Caco-2 (cell line): ENCODE data around the gene SDE2. TPM values are rescaled to one million over a fixed set of nuclear protein-coding genes. Genes with fewer than 3 reads are reported as not detected.

Experiments used
- BruUV-seq: library from RNA; stranded (reverse); fragments of 400-500 nt; replicated peaks from 2 replicates; lab custom pipeline; 2021; lab: Mats Ljungman, UMichigan
- CTCF ChIA-PET: fragments of 300-600 bp; sonication (Branson Sonifier 250); formaldehyde crosslinking; loops from one replicate; lab custom pipeline; 2022; ENCODE audit warnings: antibody characterized with exemption; lab: Charles Lee
- POLR2A ChIA-PET: fragments of 300-600 bp; sonication (Branson Sonifier 250); formaldehyde crosslinking; loops from one replicate; lab custom pipeline; 2022; ENCODE audit warnings: antibody characterized with exemption; lab: Charles Lee
- DNase-seq, 2 experiments: peaks; one replicate each; pipeline versions ENCODE4 v3.0.0 to v3.0.0-alpha.2; 2020 to 2022
- H3K27me3 ChIP-seq: replicated peaks from 2 replicates; pipeline ENCODE4 v1.6.0; 2011; ENCODE audit warnings: low read length; ENCODE audit not compliant: control insufficient read depth, insufficient read depth
- H3K36me3 ChIP-seq: 2 replicates; pipeline ENCODE4 v1.5.1; 2011; ENCODE audit warnings: low read length; ENCODE audit not compliant: control insufficient read depth, insufficient read depth
- H3K4me1 ChIP-seq: fragments of 250-450 bp; sonication (Bioruptor Pico); 2 replicates; pipeline ENCODE4 v1.5.1; 2020; ENCODE audit warnings: mild to moderate bottlenecking
- H3K4me3 ChIP-seq: 2 replicates; pipeline ENCODE4 v1.5.1; 2011; ENCODE audit warnings: low read depth, mild to moderate bottlenecking, control low read depth, low read length
- H3K9me3 ChIP-seq: fragments of 250-450 bp; sonication (Bioruptor Pico); 2 replicates; pipeline ENCODE4 v1.5.1; 2020; ENCODE audit warnings: mild to moderate bottlenecking, moderate library complexity
- H3K27ac Mint-ChIP-seq: one replicate; pipeline ENCODE4 v1.8.0; 2022; ENCODE audit warnings: mixed read lengths; ENCODE audit not compliant: unreplicated experiment
- H3K27me3 Mint-ChIP-seq: one replicate; pipeline ENCODE4 v1.8.0; 2022; ENCODE audit warnings: mixed read lengths; ENCODE audit not compliant: insufficient read depth, unreplicated experiment
- H3K36me3 Mint-ChIP-seq: one replicate; pipeline ENCODE4 v1.8.0; 2022; ENCODE audit warnings: mild to moderate bottlenecking, mixed read lengths; ENCODE audit not compliant: insufficient read depth, unreplicated experiment
- H3K4me1 Mint-ChIP-seq: one replicate; pipeline ENCODE4 v1.8.0; 2022; ENCODE audit warnings: low read depth, mixed read lengths; ENCODE audit not compliant: unreplicated experiment
- H3K4me3 Mint-ChIP-seq: one replicate; pipeline ENCODE4 v1.8.0; 2022; ENCODE audit warnings: mild to moderate bottlenecking, moderate library complexity, mixed read lengths; ENCODE audit not compliant: unreplicated experiment
- H3K9me3 Mint-ChIP-seq: one replicate; pipeline ENCODE4 v1.8.0; 2022; ENCODE audit warnings: mixed read lengths; ENCODE audit not compliant: unreplicated experiment
- CTCF ChIP-seq, 2 experiments: fragments of 200-600 bp in 1 of 2; IDR thresholded peaks; 1 replicate in 1 of 2; 2 replicates in 1 of 2; pipeline versions ENCODE4 v1.5.1 to v1.8.0; 2011 to 2022; ENCODE audit warnings: antibody characterized with exemption in 1 of 2, control low read depth in 1 of 2, inconsistent platforms in 1 of 2, low read depth in 1 of 2, low read length in 1 of 2, mild to moderate bottlenecking in 1 of 2, moderate library complexity in 1 of 2; ENCODE audit not compliant: insufficient read depth in 1 of 2, severe bottlenecking in 1 of 2, unreplicated experiment in 1 of 2
- intact Hi-C: fragments of 100-400 bp; cut with micrococcal nuclease; formaldehyde crosslinking; loops from one replicate; pipeline ENCODE4 v1.10.0; 2022; ENCODE audit not compliant: unreplicated experiment
- total RNA-seq: library from RNA; stranded (reverse); gene quantifications from 2 replicates; pipeline ENCODE4 v1.2.3, GENCODE V29; 2022

SDE2 gene
- total RNA-seq, 1 experiment from 2014 or later, result 18.6 TPM

- no peak overlapping the region for H3K4me3 Mint-ChIP-seq
- Histone ChIP-seq H3K9me3 (no peaks in the 10 kb centered on the region), H3K4me3 (no peak overlapping the region), H3K36me3 (no peaks in the 10 kb centered on the region), H3K4me1 (no peaks in the 10 kb centered on the region), H3K27me3 (no peaks in the 10 kb centered on the region)
- H3K36me3 Mint-ChIP-seq, result no peaks in the 10 kb centered on the region
- TF ChIP-seq CTCF (IDR thresholded peaks at IDR 0.05; ENCODE audit: insufficient read depth in 1 of 2, low read depth in 1 of 2, low read length in 1 of 2, severe bottlenecking in 1 of 2, unreplicated experiment in 1 of 2), result no peak
- H3K9me3 Mint-ChIP-seq, result no peaks in the 10 kb centered on the region
- BruUV-seq, result no TSS peak
- H3K27me3 Mint-ChIP-seq, result no peaks in the 10 kb centered on the region
- intact Hi-C loops, result no loop called here
- peaks cover 7% of the 10 kb centered on the region for H3K4me1 Mint-ChIP-seq
- no peak for DNase-seq
- no peak overlapping the region for H3K27ac Mint-ChIP-seq
- ChIA-PET POLR2A (no interaction called here), CTCF (no interaction called here)
Observed at GRCh38 chr1:225943582-225943981, 55.6 kb downstream of the SDE2 start.

- no peak for TF ChIP-seq CTCF (IDR thresholded peaks at IDR 0.05; ENCODE audit: insufficient read depth in 1 of 2, low read depth in 1 of 2, low read length in 1 of 2, severe bottlenecking in 1 of 2, unreplicated experiment in 1 of 2)
- Mint-ChIP-seq H3K27ac (no peak overlapping the region), H3K9me3 (no peaks in the 10 kb centered on the region), H3K4me3 (no peak overlapping the region), H3K4me1 (peaks cover 4% of the 10 kb centered on the region), H3K36me3 (no peaks in the 10 kb centered on the region), H3K27me3 (no peaks in the 10 kb centered on the region)
- H3K4me1 ChIP-seq, result no peaks in the 10 kb centered on the region
- ChIA-PET CTCF (no interaction called here), POLR2A (no interaction called here)
- no peaks in the 10 kb centered on the region for H3K9me3 ChIP-seq
- DNase-seq, result no peak
- BruUV-seq, result no TSS peak
- no peaks in the 10 kb centered on the region for H3K27me3 ChIP-seq
- no peak overlapping the region for H3K4me3 ChIP-seq
- intact Hi-C loops, result no loop called here
- no peaks in the 10 kb centered on the region for H3K36me3 ChIP-seq
Observed at GRCh38 chr1:225942574-225942973, 56.6 kb downstream of the SDE2 start.

- Mint-ChIP-seq H3K4me1 (peaks cover 5% of the 10 kb centered on the region), H3K27me3 (no peaks in the 10 kb centered on the region), H3K4me3 (no peak overlapping the region), H3K9me3 (no peaks in the 10 kb centered on the region), H3K36me3 (no peaks in the 10 kb centered on the region), H3K27ac (no peak overlapping the region)
- ChIA-PET POLR2A (no interaction called here), CTCF (no interaction called here)
- intact Hi-C loops, result no loop called here
- H3K36me3 ChIP-seq, result no peaks in the 10 kb centered on the region
- H3K4me1 ChIP-seq, result peaks cover 4% of the 10 kb centered on the region
- no TSS peak for BruUV-seq
- H3K9me3 ChIP-seq, result no peaks in the 10 kb centered on the region
- no peak overlapping the region for H3K4me3 ChIP-seq
- no peaks in the 10 kb centered on the region for H3K27me3 ChIP-seq
- DNase-seq, result no peak
- no peak for TF ChIP-seq CTCF (IDR thresholded peaks at IDR 0.05; ENCODE audit: insufficient read depth in 1 of 2, low read depth in 1 of 2, low read length in 1 of 2, severe bottlenecking in 1 of 2, unreplicated experiment in 1 of 2)
Observed at GRCh38 chr1:225941942-225942222, 57.3 kb downstream of the SDE2 start.
